IPS-20b (cell line): ENCODE data around the gene SALL1.

Source experiments
- H3K27ac ChIP-seq: one replicate; pipeline ENCODE4 v1.5.1; 2013; ENCODE audit warnings: low read length
- H3K27me3 ChIP-seq: 2 replicates; pipeline ENCODE4 v1.6.1; 2013; ENCODE audit warnings: mild to moderate bottlenecking, low read length, inconsistent platforms; ENCODE audit not compliant: insufficient read depth
- H3K36me3 ChIP-seq: 2 replicates; pipeline ENCODE4 v1.6.1; 2013; ENCODE audit warnings: low read depth, mild to moderate bottlenecking, inconsistent platforms, low read length, moderate library complexity; ENCODE audit not compliant: insufficient read depth
- H3K4me1 ChIP-seq: 2 replicates; pipeline ENCODE4 v1.6.1; 2013; ENCODE audit warnings: mild to moderate bottlenecking, control low read depth, inconsistent platforms, low read length, moderate library complexity; ENCODE audit not compliant: insufficient read depth
- H3K4me3 ChIP-seq: 2 replicates; pipeline ENCODE4 v1.5.1; 2013; ENCODE audit warnings: mild to moderate bottlenecking, low read length, inconsistent platforms
- H3K9ac ChIP-seq: 2 replicates; pipeline ENCODE4 v1.6.1; 2013; ENCODE audit warnings: low read depth, mild to moderate bottlenecking, inconsistent platforms, low read length, moderate library complexity
- H3K9me3 ChIP-seq: 2 replicates; pipeline ENCODE4 v1.6.1; 2013; ENCODE audit warnings: mild to moderate bottlenecking, low read depth, low read length, inconsistent platforms; ENCODE audit not compliant: insufficient read depth

The SALL1 gene

GRCh38 chr16:51166541-51166940, 15.5 kb upstream of the SALL1 start:
- H3K27me3 ChIP-seq = no peaks in the 10 kb centered on the region
- no peak overlapping the region for H3K9ac ChIP-seq
- H3K4me1 ChIP-seq = peaks cover 4% of the 10 kb centered on the region; the same call in 1 of the 2 replicates
- H3K27ac ChIP-seq = no peak overlapping the region
- H3K9me3 ChIP-seq = peaks cover 3% of the 10 kb centered on the region; the same call in 1 of the 2 replicates
- H3K36me3 ChIP-seq = no peaks in the 10 kb centered on the region
- H3K4me3 ChIP-seq = no peak overlapping the region

GRCh38 chr16:51166091-51166490, 15.0 kb upstream of the SALL1 start:
- Histone ChIP-seq H3K4me1 (peaks cover 4% of the 10 kb centered on the region; the same call in 1 of the 2 replicates), H3K36me3 (no peaks in the 10 kb centered on the region), H3K27ac (no peak overlapping the region), H3K27me3 (no peaks in the 10 kb centered on the region), H3K4me3 (no peak overlapping the region), H3K9me3 (peaks cover 3% of the 10 kb centered on the region; the same call in 1 of the 2 replicates), H3K9ac (no peak overlapping the region)

GRCh38 chr16:51165043-51165442, 14.0 kb upstream of the SALL1 start:
- Histone ChIP-seq H3K27ac (no peak overlapping the region), H3K9me3 (no peaks in the 10 kb centered on the region), H3K4me1 (peaks cover 4% of the 10 kb centered on the region; the same call in 1 of the 2 replicates), H3K9ac (no peak overlapping the region), H3K4me3 (no peak overlapping the region), H3K27me3 (no peaks in the 10 kb centered on the region), H3K36me3 (no peaks in the 10 kb centered on the region)

- no peak overlapping the region for H3K27ac ChIP-seq
These were observed 13.5 kb upstream of the SALL1 start for GRCh38 chr16:51164574-51164973.

GRCh38 chr16:51163894-51164566, 13.0 kb upstream of the SALL1 start:
- H3K27ac ChIP-seq = no peak overlapping the region
- no peak overlapping the region for H3K4me3 ChIP-seq
- no peaks in the 10 kb centered on the region for H3K9me3 ChIP-seq
- H3K9ac ChIP-seq = no peak overlapping the region
- H3K36me3 ChIP-seq = no peaks in the 10 kb centered on the region
- peaks cover 4% of the 10 kb centered on the region; the same call in 1 of the 2 replicates for H3K4me1 ChIP-seq
- peaks cover under 1% of the 10 kb centered on the region; the same call in 1 of the 2 replicates for H3K27me3 ChIP-seq

More at GRCh38 chr16:51164574-51164973, 13.5 kb upstream of the SALL1 start:
- Histone ChIP-seq H3K9me3 (no peaks in the 10 kb centered on the region), H3K36me3 (no peaks in the 10 kb centered on the region), H3K4me1 (peaks cover 4% of the 10 kb centered on the region; the same call in 1 of the 2 replicates), H3K9ac (no peak overlapping the region), H3K4me3 (no peak overlapping the region), H3K27me3 (no peaks in the 10 kb centered on the region)

GRCh38 chr16:51163366-51163765, 12.3 kb upstream of the SALL1 start:
- H3K4me1 ChIP-seq = peaks cover 4% of the 10 kb centered on the region; the same call in 1 of the 2 replicates
- H3K27me3 ChIP-seq = peaks cover 7% of the 10 kb centered on the region; the same call in 1 of the 2 replicates
- H3K27ac ChIP-seq = no peak overlapping the region
- no peak overlapping the region for H3K4me3 ChIP-seq
- no peaks in the 10 kb centered on the region for H3K36me3 ChIP-seq
- H3K9ac ChIP-seq = no peak overlapping the region
- no peaks in the 10 kb centered on the region for H3K9me3 ChIP-seq

GRCh38 chr16:51161440-51162195, 10.5 kb upstream of the SALL1 start:
- H3K9me3 ChIP-seq = no peaks in the 10 kb centered on the region
- H3K4me3 ChIP-seq = no peak overlapping the region
- peaks cover 11% of the 10 kb centered on the region; the same call in 1 of the 2 replicates for H3K4me1 ChIP-seq
- H3K27ac ChIP-seq = no peak overlapping the region
- H3K27me3 ChIP-seq = peaks cover 24% of the 10 kb centered on the region
- H3K9ac ChIP-seq = no peak overlapping the region
- no peaks in the 10 kb centered on the region for H3K36me3 ChIP-seq

GRCh38 chr16:51159865-51160264, 8.8 kb upstream of the SALL1 start:
- no peaks in the 10 kb centered on the region for H3K9me3 ChIP-seq
- no peak overlapping the region for H3K27ac ChIP-seq
- H3K4me1 ChIP-seq = peaks cover 9% of the 10 kb centered on the region; the same call in 1 of the 2 replicates
- peaks cover 41% of the 10 kb centered on the region for H3K27me3 ChIP-seq
- H3K9ac ChIP-seq = no peak overlapping the region
- no peaks in the 10 kb centered on the region for H3K36me3 ChIP-seq
- no peak overlapping the region for H3K4me3 ChIP-seq

- H3K4me3 ChIP-seq = no peak overlapping the region
- H3K4me1 ChIP-seq = peaks cover 9% of the 10 kb centered on the region; the same call in 1 of the 2 replicates
- H3K9ac ChIP-seq = no peak overlapping the region
- H3K9me3 ChIP-seq = no peaks in the 10 kb centered on the region
- no peak overlapping the region for H3K27ac ChIP-seq
- no peaks in the 10 kb centered on the region for H3K36me3 ChIP-seq
- peaks cover 47% of the 10 kb centered on the region for H3K27me3 ChIP-seq
These were observed 8.2 kb upstream of the SALL1 start for GRCh38 chr16:51159296-51159695.

- no peaks in the 10 kb centered on the region for H3K9me3 ChIP-seq
- no peak overlapping the region for H3K4me3 ChIP-seq
- H3K4me1 ChIP-seq = peaks cover 14% of the 10 kb centered on the region
- H3K27me3 ChIP-seq = peaks cover 63% of the 10 kb centered on the region
- no peaks in the 10 kb centered on the region for H3K36me3 ChIP-seq
- H3K9ac ChIP-seq = no peak overlapping the region
- no peak overlapping the region for H3K27ac ChIP-seq
These were observed 6.6 kb upstream of the SALL1 start for GRCh38 chr16:51157698-51158097.

GRCh38 chr16:51156807-51157200, 5.7 kb upstream of the SALL1 start:
- H3K27me3 ChIP-seq = peaks cover 63% of the 10 kb centered on the region
- no peak overlapping the region for H3K9ac ChIP-seq
- no peaks in the 10 kb centered on the region for H3K9me3 ChIP-seq
- peaks cover 14% of the 10 kb centered on the region for H3K4me1 ChIP-seq
- no peak overlapping the region for H3K4me3 ChIP-seq
- H3K36me3 ChIP-seq = no peaks in the 10 kb centered on the region
- no peak overlapping the region for H3K27ac ChIP-seq
